HCT116 (cell line): ENCODE results near the gene CLPTM1L. TPM values are rescaled to one million over a fixed set of nuclear protein-coding genes. Genes with fewer than 3 reads are reported as not detected.

Experiments
- ATAC-seq: fragments of 200-7000 bp; cut with Tn5 transposase; 2 replicates; pipeline ENCODE4 v1.9.1; 2020; ENCODE audit warnings: mild to moderate bottlenecking, moderate library complexity
- BruUV-seq: library from RNA; stranded (reverse); fragments of 400-500 nt; replicated peaks from 2 replicates; lab custom pipeline; 2021; lab: Mats Ljungman, UMichigan
- CTCF ChIA-PET: fragments of 300-600 bp; sonication (Branson Sonifier 250); formaldehyde crosslinking; loops from one replicate; lab custom pipeline; 2021; ENCODE audit warnings: antibody characterized with exemption; lab: Charles Lee
- POLR2A ChIA-PET: fragments of 300-600, 350-600 bp; sonication (Branson Sonifier 250); formaldehyde crosslinking; loops from one replicate; lab custom pipeline; 2021; ENCODE audit warnings: antibody characterized with exemption; lab: Charles Lee
- RAD21 ChIA-PET, 2 experiments: fragments of 300-600 bp; sonication (Branson Sonifier 250); formaldehyde crosslinking; loops; one replicate each; lab custom pipeline; 2023; ENCODE audit warnings: low total read pairs in 2 of 2; ENCODE audit not compliant: uncharacterized antibody in 2 of 2, unreplicated experiment in 2 of 2, low non-redundant PET in 1 of 2; lab: Charles Lee
- DNase-seq: peaks from one replicate; pipeline ENCODE4 v3.0.0-alpha.2; 2010; ENCODE audit warnings: low read depth, low spot score
- H2AFZ ChIP-seq: fragments of 200-600 bp; shearing (Covaris generic), sonication (generic); 2 replicates; pipeline ENCODE4 v1.6.1; 2017; ENCODE audit warnings: low read depth, mixed run types, mixed read lengths, antibody characterized with exemption, low read length; ENCODE audit not compliant: poor library complexity, severe bottlenecking
- H3K27ac ChIP-seq: 2 replicates; pipeline ENCODE4 v1.5.1; 2012; ENCODE audit warnings: low read depth, low read length
- H3K27me3 ChIP-seq: fragments of 200-600 bp; sonication (generic); 2 replicates; pipeline ENCODE4 v1.6.1; 2016; ENCODE audit warnings: mixed run types, low read length, mixed read lengths; ENCODE audit not compliant: insufficient read depth
- H3K36me3 ChIP-seq, 2 experiments: fragments of 200-500 bp in 1 of 2; fragments of 200-600 bp in 1 of 2; sonication (Bioruptor generic) in 1 of 2; sonication (generic) in 1 of 2; 2 replicates each; pipeline versions ENCODE4 v1.5.1 to v1.6.1; 2014 to 2016; ENCODE audit warnings: low read length in 2 of 2, inconsistent platforms in 1 of 2, mixed read lengths in 1 of 2, mixed run types in 1 of 2; ENCODE audit not compliant: insufficient read depth in 2 of 2, control insufficient read depth in 1 of 2
- H3K4me1 ChIP-seq, 2 experiments: fragments of 200-600 bp in 1 of 2; sonication (generic) in 1 of 2; 2 replicates each; pipeline versions ENCODE4 v1.5.1 to v1.6.1; 2012 to 2017; ENCODE audit warnings: low read length in 2 of 2, inconsistent platforms in 1 of 2, mild to moderate bottlenecking in 1 of 2, mixed read lengths in 1 of 2, mixed run types in 1 of 2, moderate library complexity in 1 of 2; ENCODE audit not compliant: insufficient read depth in 2 of 2, control insufficient read depth in 1 of 2
- H3K4me2 ChIP-seq: fragments of 200-600 bp; sonication (generic); 2 replicates; pipeline ENCODE4 v1.6.1; 2017; ENCODE audit warnings: mixed run types, low read length, mixed read lengths
- H3K4me3 ChIP-seq, 2 experiments: fragments of 200-600 bp in 1 of 2; sonication (generic) in 1 of 2; replicated peaks in 1 of 2; 2 replicates each; pipeline ENCODE4 v1.5.1; 2011 to 2016; ENCODE audit warnings: low read length in 2 of 2, control low read depth in 1 of 2, low read depth in 1 of 2, mild to moderate bottlenecking in 1 of 2, mixed read lengths in 1 of 2, mixed run types in 1 of 2
- H3K79me2 ChIP-seq: fragments of 200-600 bp; sonication (generic); 2 replicates; pipeline ENCODE4 v1.6.1; 2017; ENCODE audit warnings: mild to moderate bottlenecking, mixed run types, low read length, moderate library complexity, mixed read lengths; ENCODE audit not compliant: insufficient read depth
- H3K9ac ChIP-seq: fragments of 200-600 bp; sonication (generic); 2 replicates; pipeline ENCODE4 v1.6.1; 2016; ENCODE audit warnings: low read length, mixed read lengths
- H3K9me2 ChIP-seq: fragments of 200-600 bp; sonication (generic), shearing (Covaris generic); 2 replicates; pipeline ENCODE4 v1.6.1; 2017; ENCODE audit warnings: mixed run types, mild to moderate bottlenecking, moderate library complexity; ENCODE audit not compliant: insufficient read depth
- H3K9me3 ChIP-seq, 2 experiments: fragments of 200-500 bp in 1 of 2; fragments of 200-600 bp in 1 of 2; sonication (Bioruptor generic) in 1 of 2; sonication (generic) in 1 of 2; 2 replicates each; pipeline ENCODE4 v1.6.1; 2014 to 2017; ENCODE audit warnings: low read length in 2 of 2, mixed read lengths in 2 of 2, inconsistent platforms in 1 of 2, low read depth in 1 of 2, mild to moderate bottlenecking in 1 of 2, mixed run types in 1 of 2, moderate library complexity in 1 of 2; ENCODE audit not compliant: control insufficient read depth in 1 of 2, insufficient read depth in 1 of 2
- H4K20me1 ChIP-seq: fragments of 200-600 bp; sonication (generic), shearing (Covaris generic); 2 replicates; pipeline ENCODE4 v1.6.1; 2017; ENCODE audit warnings: mixed run types, mild to moderate bottlenecking, moderate library complexity; ENCODE audit not compliant: insufficient read depth
- CBX3 ChIP-seq: IDR thresholded peaks from 2 replicates; pipeline ENCODE4 v1.6.1; 2012; ENCODE audit warnings: low read depth
- CEBPB ChIP-seq: IDR thresholded peaks from 2 replicates; pipeline ENCODE4 v1.6.1; 2012; ENCODE audit warnings: low read depth
- CTCF ChIP-seq, 3 experiments: fragments of 200-600 bp in 1 of 3; sonication (generic) in 1 of 3; IDR thresholded peaks in 2 of 3; conservative IDR thresholded peaks in 1 of 3; 2 replicates each; pipeline ENCODE4 v1.5.1; 2012 to 2017; ENCODE audit warnings: low read depth in 2 of 3, low read length in 2 of 3, antibody characterized with exemption in 1 of 3, borderline replicate concordance in 1 of 3, control low read depth in 1 of 3, mild to moderate bottlenecking in 1 of 3, mixed read lengths in 1 of 3, mixed run types in 1 of 3, moderate library complexity in 1 of 3; ENCODE audit not compliant: insufficient read depth in 1 of 3
- EZH2 ChIP-seq: fragments of 200-600 bp; sonication (generic); IDR thresholded peaks from 2 replicates; pipeline ENCODE4 v1.6.1; 2017; ENCODE audit warnings: antibody characterized with exemption, mixed run types
- EZH2phosphoT487 ChIP-seq: fragments of 200-600 bp; IDR thresholded peaks from 2 replicates; pipeline ENCODE4 v1.6.1; 2018; ENCODE audit warnings: antibody characterized with exemption, borderline replicate concordance
- FOSL1 ChIP-seq: IDR thresholded peaks from 2 replicates; pipeline ENCODE4 v1.6.1; 2012; ENCODE audit warnings: low read depth
- JUND ChIP-seq: IDR thresholded peaks from 2 replicates; pipeline ENCODE4 v1.6.1; 2012
- POLR2A ChIP-seq: IDR thresholded peaks from 2 replicates; pipeline ENCODE4 v1.7.0; 2011; ENCODE audit warnings: borderline replicate concordance; ENCODE audit not compliant: insufficient read depth, insufficient read length; ENCODE audit errors: extremely low read depth
- POLR2AphosphoS5 ChIP-seq: IDR thresholded peaks from 2 replicates; pipeline ENCODE4 v1.6.1; 2011; ENCODE audit warnings: mild to moderate bottlenecking, low read depth, low read length, moderate library complexity
- TCF7L2 ChIP-seq: IDR thresholded peaks from 2 replicates; pipeline ENCODE4 v1.7.0; 2011; ENCODE audit warnings: borderline replicate concordance, inconsistent platforms; ENCODE audit not compliant: insufficient read depth, insufficient read length; ENCODE audit errors: extremely low read depth
- YY1 ChIP-seq: IDR thresholded peaks from 2 replicates; pipeline ENCODE4 v1.6.1; 2011; ENCODE audit warnings: low read length, low read depth, moderate library complexity, mild to moderate bottlenecking; ENCODE audit not compliant: insufficient replicate concordance; ENCODE audit errors: extremely low read depth
- ZFX ChIP-seq: fragments of 450-650 bp; IDR thresholded peaks from 2 replicates; pipeline ENCODE4 v1.6.1; 2017
- intact Hi-C: fragments of 100-400 bp; cut with micrococcal nuclease; formaldehyde crosslinking; loops from 2 replicates; pipeline ENCODE4 v1.10.0; 2022
- total RNA-seq: library from RNA; stranded (reverse); gene quantifications from one replicate; pipeline ENCODE4 v1.2.1, GENCODE V29; 2021; ENCODE audit not compliant: unreplicated experiment
- TF ChIP-seq, protein P1 (sequence below): IDR thresholded peaks from 2 replicates; pipeline ENCODE4 v1.6.1; 2012
- TF ChIP-seq, protein P2 (sequence below): IDR thresholded peaks from 2 replicates; pipeline ENCODE4 v1.6.1; 2011; ENCODE audit warnings: mild to moderate bottlenecking, low read length, moderate library complexity; ENCODE audit not compliant: insufficient replicate concordance; ENCODE audit errors: extremely low read depth

CLPTM1L gene
- total RNA-seq, 1 experiment from 2014 or later: 98.4 TPM

GRCh38 chr5:1388383-1388967 lies 43.6 kb upstream of the CLPTM1L start:
- no peaks in the 10 kb centered on the region for H4K20me1 ChIP-seq
- H3K9me2 ChIP-seq: no peaks in the 10 kb centered on the region
- H3K4me1 ChIP-seq: peaks cover 9 to 16% of the 10 kb centered on the region in 2 experiments; a peak in 3 of 4 replicates
- RAD21 ChIA-PET: no interaction called here
- H3K9me3 ChIP-seq: no peaks in the 10 kb centered on the region
- no peak overlapping the region for H3K4me2 ChIP-seq
- ATAC-seq: no peak
- intact Hi-C loops: no loop called here
- DNase-seq: no peak
- BruUV-seq: no TSS peak
- H3K4me3 ChIP-seq: no peak overlapping the region
- H2AFZ ChIP-seq: no peak overlapping the region
- H3K79me2 ChIP-seq: no peaks in the 10 kb centered on the region
- H3K27ac ChIP-seq: no peak overlapping the region
- H3K27me3 ChIP-seq: peaks cover 21% of the 10 kb centered on the region; the same call in 1 of the 2 replicates
- POLR2A ChIA-PET: no interaction called here
- no peaks in the 10 kb centered on the region for H3K36me3 ChIP-seq
- CTCF ChIA-PET: no interaction called here
- no peak for TF ChIP-seq POLR2A
- H3K9ac ChIP-seq: no peak overlapping the region

DNA sequence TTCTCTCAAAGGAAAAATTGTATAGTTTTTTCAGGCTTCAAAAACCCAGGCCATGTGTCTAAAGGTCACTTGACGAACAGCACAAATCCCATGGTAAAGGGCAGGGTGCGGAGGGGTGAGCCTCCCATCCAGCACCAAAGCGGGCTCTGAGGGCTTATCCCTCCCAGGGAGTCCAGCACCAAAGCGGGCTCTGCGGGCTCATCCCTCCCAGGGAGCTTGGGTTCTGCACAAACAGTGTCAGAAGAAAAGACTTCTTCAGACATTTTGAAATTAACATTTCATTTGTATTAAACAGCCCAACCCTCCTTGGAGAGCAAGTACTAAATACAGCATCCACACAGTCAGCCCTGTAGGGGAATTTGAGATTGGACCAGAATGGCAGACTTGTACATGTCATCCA lies 43.0 kb upstream of the CLPTM1L start:
- CTCF ChIA-PET: no interaction called here
- RAD21 ChIA-PET: no interaction called here
- POLR2A ChIA-PET: no interaction called here
- no peak for ATAC-seq
- Histone ChIP-seq H3K27me3 (peaks cover 21% of the 10 kb centered on the region; the same call in 1 of the 2 replicates), H3K9me3 (no peaks in the 10 kb centered on the region), H3K4me1 (peaks cover 9 to 16% of the 10 kb centered on the region in 2 experiments; a peak in 3 of 4 replicates), H3K36me3 (no peaks in the 10 kb centered on the region), H4K20me1 (no peaks in the 10 kb centered on the region), H3K79me2 (no peaks in the 10 kb centered on the region), H3K4me3 (no peak overlapping the region), H3K9ac (no peak overlapping the region), H3K4me2 (no peak overlapping the region), H3K27ac (no peak overlapping the region), H3K9me2 (no peaks in the 10 kb centered on the region)
- intact Hi-C loops: no loop called here
- no peak for DNase-seq
- no TSS peak for BruUV-seq
- TF ChIP-seq, protein P1, sequence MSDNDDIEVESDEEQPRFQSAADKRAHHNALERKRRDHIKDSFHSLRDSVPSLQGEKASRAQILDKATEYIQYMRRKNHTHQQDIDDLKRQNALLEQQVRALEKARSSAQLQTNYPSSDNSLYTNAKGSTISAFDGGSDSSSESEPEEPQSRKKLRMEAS: no peak
- TF ChIP-seq ZFX (no peak), EZH2phosphoT487 (no peak), FOSL1 (no peak), CTCF (IDR thresholded peaks at IDR 0.05 in 2 of 3, conservative IDR thresholded peaks at IDR 0.05 in 1 of 3; ENCODE audit: borderline replicate concordance in 1 of 3, insufficient read depth in 1 of 3, low read depth in 2 of 3, low read length in 2 of 3) (no peak), CBX3 (no peak), CEBPB (no peak), JUND (no peak), YY1 (no peak), TCF7L2 (no peak), POLR2AphosphoS5 (no peak), EZH2 (no peak)
- TF ChIP-seq, protein P2, sequence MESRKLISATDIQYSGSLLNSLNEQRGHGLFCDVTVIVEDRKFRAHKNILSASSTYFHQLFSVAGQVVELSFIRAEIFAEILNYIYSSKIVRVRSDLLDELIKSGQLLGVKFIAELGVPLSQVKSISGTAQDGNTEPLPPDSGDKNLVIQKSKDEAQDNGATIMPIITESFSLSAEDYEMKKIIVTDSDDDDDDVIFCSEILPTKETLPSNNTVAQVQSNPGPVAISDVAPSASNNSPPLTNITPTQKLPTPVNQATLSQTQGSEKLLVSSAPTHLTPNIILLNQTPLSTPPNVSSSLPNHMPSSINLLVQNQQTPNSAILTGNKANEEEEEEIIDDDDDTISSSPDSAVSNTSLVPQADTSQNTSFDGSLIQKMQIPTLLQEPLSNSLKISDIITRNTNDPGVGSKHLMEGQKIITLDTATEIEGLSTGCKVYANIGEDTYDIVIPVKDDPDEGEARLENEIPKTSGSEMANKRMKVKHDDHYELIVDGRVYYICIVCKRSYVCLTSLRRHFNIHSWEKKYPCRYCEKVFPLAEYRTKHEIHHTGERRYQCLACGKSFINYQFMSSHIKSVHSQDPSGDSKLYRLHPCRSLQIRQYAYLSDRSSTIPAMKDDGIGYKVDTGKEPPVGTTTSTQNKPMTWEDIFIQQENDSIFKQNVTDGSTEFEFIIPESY: no peak
- TF ChIP-seq, all 23 proteins: peak for 0
- no peak overlapping the region for H2AFZ ChIP-seq
